GM12878 (cell line): ENCODE data around the gene RAB3B. TPM values are rescaled to one million over a fixed set of nuclear protein-coding genes. Genes with fewer than 3 reads are reported as not detected.
A peak's percentile ranks its signal among the peaks of the same experiment; 100 is the strongest.

Experiments
- ATAC-seq: fragments of 200-7000 bp; cut with Tn5 transposase; 3 replicates; pipeline ENCODE4 v1.9.1; 2020; ENCODE audit warnings: mild to moderate bottlenecking, moderate library complexity
- BruUV-seq: library from RNA; stranded (reverse); fragments of 400-500 nt; replicated peaks from 2 replicates; lab custom pipeline; 2021; lab: Mats Ljungman, UMichigan
- CTCF ChIA-PET: fragments of 300-600 bp; sonication (Branson Sonifier 250); formaldehyde crosslinking; extraction: SDS; loops from one replicate; lab custom pipeline; 2021; ENCODE audit warnings: inconsistent platforms; lab: Yijun Ruan, JAX
- POLR2A ChIA-PET: fragments of 350-600 bp; formaldehyde crosslinking; extraction: SDS; loops from one replicate; lab custom pipeline; 2021; ENCODE audit warnings: inconsistent platforms; lab: Charles Lee
- RAD21 ChIA-PET: fragments of 300-600 bp; sonication (Branson Sonifier 250); formaldehyde crosslinking; loops from one replicate; lab custom pipeline; 2023; ENCODE audit warnings: antibody characterized with exemption; ENCODE audit not compliant: unreplicated experiment; lab: Charles Lee
- SMC1A ChIA-PET: fragments of 300-600 bp; sonication (Branson Sonifier 250); formaldehyde crosslinking; loops from one replicate; lab custom pipeline; 2023; ENCODE audit not compliant: unreplicated experiment, uncharacterized antibody; lab: Charles Lee
- DNase-seq: peaks from one replicate; pipeline ENCODE4 v3.0.0-alpha.2; 2011; ENCODE audit warnings: low read depth, low spot score
- FAIRE-seq: peaks from 3 replicates; lab custom pipeline; 2011; peaks lifted over from hg19 to GRCh38; lab: Jason Lieb, UNC
- H2AFZ ChIP-seq: 2 replicates; pipeline ENCODE4 v1.6.0; 2011; ENCODE audit warnings: low read depth, low read length, control low read depth; ENCODE audit not compliant: control insufficient read depth
- H3K27ac ChIP-seq: 2 replicates; pipeline ENCODE4 v1.5.1; 2011; ENCODE audit warnings: control low read depth; ENCODE audit not compliant: control insufficient read depth, insufficient read depth
- H3K27me3 ChIP-seq, 2 experiments: replicated peaks in 1 of 2; 2 replicates each; pipeline versions ENCODE4 v1.6.0 to v1.6.1; 2011; ENCODE audit warnings: low read length in 1 of 2; ENCODE audit not compliant: control insufficient read depth in 2 of 2, insufficient read depth in 2 of 2
- H3K36me3 ChIP-seq, 2 experiments: 2 replicates each; pipeline ENCODE4 v1.5.1; 2011; ENCODE audit warnings: low read length in 1 of 2; ENCODE audit not compliant: control insufficient read depth in 2 of 2, insufficient read depth in 2 of 2
- H3K4me1 ChIP-seq: 2 replicates; pipeline ENCODE4 v1.6.1; 2011; ENCODE audit warnings: mild to moderate bottlenecking, low read length, moderate library complexity, mixed read lengths; ENCODE audit not compliant: control insufficient read depth, insufficient read depth
- H3K4me2 ChIP-seq: 2 replicates; pipeline ENCODE4 v1.6.0; 2011; ENCODE audit warnings: control low read depth; ENCODE audit not compliant: control insufficient read depth, insufficient read depth
- H3K4me3 ChIP-seq: fragments of 200-600 bp; sonication (generic); 2 replicates; pipeline ENCODE4 v1.5.1; 2016
- H3K79me2 ChIP-seq: 2 replicates; pipeline ENCODE4 v1.6.0; 2011; ENCODE audit warnings: low read length; ENCODE audit not compliant: control insufficient read depth, insufficient read depth
- H3K9ac ChIP-seq: 2 replicates; pipeline ENCODE4 v1.8.0; 2011; ENCODE audit warnings: low read length, control low read depth, mixed read lengths; ENCODE audit not compliant: control insufficient read depth, insufficient read depth
- H3K9me3 ChIP-seq: replicated peaks from 3 replicates; pipeline ENCODE4 v1.5.1; 2011; ENCODE audit warnings: mild to moderate bottlenecking, low read length; ENCODE audit not compliant: control insufficient read depth, insufficient read depth
- H4K20me1 ChIP-seq: 2 replicates; pipeline ENCODE4 v1.6.0; 2011; ENCODE audit not compliant: control insufficient read depth, insufficient read depth
- BCL11A ChIP-seq: IDR thresholded peaks from 2 replicates; pipeline ENCODE4 v1.6.1; 2011; ENCODE audit warnings: low read depth, low read length
- FOXK2 ChIP-seq: fragments of 450-650 bp; IDR thresholded peaks from 2 replicates; pipeline ENCODE4 v1.6.1; 2017; ENCODE audit warnings: mild to moderate bottlenecking, moderate library complexity
- HCFC1 ChIP-seq: fragments of 150-350 bp; IDR thresholded peaks from 2 replicates; pipeline ENCODE4 v1.6.1; 2014; ENCODE audit warnings: low read length
- MXI1 ChIP-seq: fragments of 150-350 bp; IDR thresholded peaks from 2 replicates; pipeline ENCODE4 v1.6.1; 2011; ENCODE audit warnings: low read depth, mild to moderate bottlenecking, inconsistent platforms, low read length, improper control_type of control experiment
- SMAD1 ChIP-seq: fragments of 450-650 bp; IDR thresholded peaks from 2 replicates; pipeline ENCODE4 v1.6.1; 2018; ENCODE audit warnings: mild to moderate bottlenecking, low read depth; ENCODE audit not compliant: partially characterized antibody
- YBX1 ChIP-seq: fragments of 450-650 bp; IDR thresholded peaks from 2 replicates; pipeline ENCODE4 v1.6.1; 2016; ENCODE audit warnings: antibody characterized with exemption
- WGBS: methylation state at CpG from one replicate; pipeline ENCODE4 v1.1.6; 2016; ENCODE audit warnings: low lambda C conversion rate; ENCODE audit not compliant: insufficient replicate concordance, insufficient coverage; ENCODE audit errors: missing lambda C conversion rate; 5-methylcytosine and 5-hydroxymethylcytosine counted together
- in situ Hi-C: fragments of 300-500 bp; cut with MboI; formaldehyde crosslinking; loops from 9 replicates; pipeline ENCODE4 v1.14.3; 2018; ENCODE audit warnings: mixed read lengths
- intact Hi-C: fragments of 100-400 bp; cut with micrococcal nuclease; formaldehyde crosslinking; loops from one replicate; pipeline ENCODE4 v1.14.2; 2022; ENCODE audit not compliant: unreplicated experiment
- polyA plus RNA-seq, 11 experiments: library from polyadenylated mRNA; depleted of rRNA in 4 of 11; unstranded in 6 of 11; stranded (reverse) in 5 of 11; fragments of >200 nt; fragmentation: Nextera tagmentation in 4 of 11; fragmentation: Illumina TruSeq in 1 of 11; extraction: Ambion mirVana in 4 of 11; extraction: Trizol in 1 of 11; gene quantifications; 1 replicate in 1 of 11; 2 replicates in 10 of 11; pipeline versions ENCODE4 v1.2.1 to v1.2.3, GENCODE V29; 2011 to 2016; ENCODE audit warnings: inconsistent platforms in 2 of 11, missing spikeins in 2 of 11, low read depth in 1 of 11
- total RNA-seq, 4 experiments: library from RNA; depleted of rRNA in 3 of 4; stranded (reverse); fragments of >200 nt in 3 of 4; fragmentation: Illumina TruSeq in 1 of 4; extraction: Trizol in 1 of 4; gene quantifications; 2 replicates each; pipeline versions ENCODE4 v1.2.1 to v1.2.3, GENCODE V29; 2013 to 2021
- TF ChIP-seq, protein P1 (sequence below): IDR thresholded peaks from 2 replicates; pipeline ENCODE4 v1.6.1; 2011; ENCODE audit warnings: borderline replicate concordance, low read depth, mild to moderate bottlenecking, moderate library complexity, low read length; ENCODE audit not compliant: insufficient read depth, poor library complexity, severe bottlenecking

RAB3B gene
- total and polyA plus RNA-seq, 10 of the 15 experiments (the other 5 are each of a cell fraction or from before 2014, with no cell fraction given) = 0.05 to 0.32 (median 0.24) TPM

- Histone ChIP-seq H3K9me3 (no peaks in the 10 kb centered on the region), H3K79me2 (peaks cover 33% of the 10 kb centered on the region), H3K27ac (no peak overlapping the region), H3K27me3 (no peaks in the 10 kb centered on the region), H4K20me1 (no peaks in the 10 kb centered on the region; the same call in 1 of the 2 replicates), H3K36me3 (no peaks in the 10 kb centered on the region; a peak in 2 of 4 replicates), H3K9ac (no peak overlapping the region), H3K4me2 (no peak overlapping the region)
- ATAC-seq (no peak), DNase-seq (no peak)
- in situ Hi-C loops = no loop called here
- CTCF ChIA-PET = interaction anchor here (0.6 to 0.7 kb wide), 2 partner anchors 35 to 531 kb away, joined by 3 to 4 read pairs; no protein-coding TSS in a partner anchor
- no TSS peak for BruUV-seq
- SMC1A ChIA-PET = interaction anchor here (1.2 to 3.7 kb wide), 2 partner anchors 13 to 18 kb away, joined by 3 to 18 read pairs; partner anchors contain the start of gene NRDC
- POLR2A ChIA-PET = interaction anchor here (4.0 kb wide), 1 partner anchor 16 kb away, joined by 31 read pairs; the partner anchor contains the start of gene NRDC
- 99% methylated on average over 5 of the region's 5 CpGs for WGBS
- intact Hi-C loops = no loop called here
- TF ChIP-seq SMAD1 (no peak), HCFC1 (no peak), MXI1 (no peak), YBX1 (no peak), FOXK2 (no peak), BCL11A (no peak)
- TF ChIP-seq, protein P1, sequence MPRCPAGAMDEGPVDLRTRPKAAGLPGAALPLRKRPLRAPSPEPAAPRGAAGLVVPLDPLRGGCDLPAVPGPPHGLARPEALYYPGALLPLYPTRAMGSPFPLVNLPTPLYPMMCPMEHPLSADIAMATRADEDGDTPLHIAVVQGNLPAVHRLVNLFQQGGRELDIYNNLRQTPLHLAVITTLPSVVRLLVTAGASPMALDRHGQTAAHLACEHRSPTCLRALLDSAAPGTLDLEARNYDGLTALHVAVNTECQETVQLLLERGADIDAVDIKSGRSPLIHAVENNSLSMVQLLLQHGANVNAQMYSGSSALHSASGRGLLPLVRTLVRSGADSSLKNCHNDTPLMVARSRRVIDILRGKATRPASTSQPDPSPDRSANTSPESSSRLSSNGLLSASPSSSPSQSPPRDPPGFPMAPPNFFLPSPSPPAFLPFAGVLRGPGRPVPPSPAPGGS = peak; percentile 55
- TF ChIP-seq, all 136 proteins: peak for 1
- Histone ChIP-seq H2AFZ (no peak overlapping the region), H3K4me1 (peaks cover 10% of the 10 kb centered on the region), H3K4me3 (no peak overlapping the region)
- RAD21 ChIA-PET = interaction anchor here (1.0 to 1.5 kb wide), 3 partner anchors 10 to 35 kb away, joined by 3 to 5 read pairs (median 5); no protein-coding TSS in a partner anchor
- no peak for FAIRE-seq
Observed at GRCh38 chr1:51861669-51862068, 128.8 kb downstream of the RAB3B start.
